Measurements from ENCODE around the gene MDH1.

GRCh38 chr2:63569740-63570139, 19.0 kb upstream of the MDH1 start:
- no peak for TF ChIP-seq CTCF (conservative IDR thresholded peaks at IDR 0.05)
- TF ChIP-seq ZFX (IDR thresholded peaks at IDR 0.05), result no peak

Data from C4-2B (cell line).